GM12878 (cell line): ENCODE data around the gene MTHFD1. TPM values are rescaled to one million over a fixed set of nuclear protein-coding genes. Genes with fewer than 3 reads are reported as not detected.

ENCODE experiments used
- ATAC-seq: fragments of 200-7000 bp; cut with Tn5 transposase; 3 replicates; pipeline ENCODE4 v1.9.1; 2020; ENCODE audit warnings: mild to moderate bottlenecking, moderate library complexity
- BruUV-seq: library from RNA; stranded (reverse); fragments of 400-500 nt; replicated peaks from 2 replicates; lab custom pipeline; 2021; lab: Mats Ljungman, UMichigan
- CTCF ChIA-PET: fragments of 300-600 bp; sonication (Branson Sonifier 250); formaldehyde crosslinking; extraction: SDS; loops from one replicate; lab custom pipeline; 2021; ENCODE audit warnings: inconsistent platforms; lab: Yijun Ruan, JAX
- POLR2A ChIA-PET: fragments of 350-600 bp; formaldehyde crosslinking; extraction: SDS; loops from one replicate; lab custom pipeline; 2021; ENCODE audit warnings: inconsistent platforms; lab: Charles Lee
- RAD21 ChIA-PET: fragments of 300-600 bp; sonication (Branson Sonifier 250); formaldehyde crosslinking; loops from one replicate; lab custom pipeline; 2023; ENCODE audit warnings: antibody characterized with exemption; ENCODE audit not compliant: unreplicated experiment; lab: Charles Lee
- SMC1A ChIA-PET: fragments of 300-600 bp; sonication (Branson Sonifier 250); formaldehyde crosslinking; loops from one replicate; lab custom pipeline; 2023; ENCODE audit not compliant: unreplicated experiment, uncharacterized antibody; lab: Charles Lee
- DNase-seq: peaks from one replicate; pipeline ENCODE4 v3.0.0-alpha.2; 2011; ENCODE audit warnings: low read depth, low spot score
- FAIRE-seq: peaks from 3 replicates; lab custom pipeline; 2011; peaks lifted over from hg19 to GRCh38; lab: Jason Lieb, UNC
- H2AFZ ChIP-seq: 2 replicates; pipeline ENCODE4 v1.6.0; 2011; ENCODE audit warnings: low read depth, low read length, control low read depth; ENCODE audit not compliant: control insufficient read depth
- H3K27ac ChIP-seq: 2 replicates; pipeline ENCODE4 v1.5.1; 2011; ENCODE audit warnings: control low read depth; ENCODE audit not compliant: control insufficient read depth, insufficient read depth
- H3K27me3 ChIP-seq, 2 experiments: replicated peaks in 1 of 2; 2 replicates each; pipeline versions ENCODE4 v1.6.0 to v1.6.1; 2011; ENCODE audit warnings: low read length in 1 of 2; ENCODE audit not compliant: control insufficient read depth in 2 of 2, insufficient read depth in 2 of 2
- H3K36me3 ChIP-seq, 2 experiments: 2 replicates each; pipeline ENCODE4 v1.5.1; 2011; ENCODE audit warnings: low read length in 1 of 2; ENCODE audit not compliant: control insufficient read depth in 2 of 2, insufficient read depth in 2 of 2
- H3K4me1 ChIP-seq: 2 replicates; pipeline ENCODE4 v1.6.1; 2011; ENCODE audit warnings: mild to moderate bottlenecking, low read length, moderate library complexity, mixed read lengths; ENCODE audit not compliant: control insufficient read depth, insufficient read depth
- H3K4me2 ChIP-seq: 2 replicates; pipeline ENCODE4 v1.6.0; 2011; ENCODE audit warnings: control low read depth; ENCODE audit not compliant: control insufficient read depth, insufficient read depth
- H3K4me3 ChIP-seq: fragments of 200-600 bp; sonication (generic); 2 replicates; pipeline ENCODE4 v1.5.1; 2016
- H3K79me2 ChIP-seq: 2 replicates; pipeline ENCODE4 v1.6.0; 2011; ENCODE audit warnings: low read length; ENCODE audit not compliant: control insufficient read depth, insufficient read depth
- H3K9ac ChIP-seq: 2 replicates; pipeline ENCODE4 v1.8.0; 2011; ENCODE audit warnings: low read length, control low read depth, mixed read lengths; ENCODE audit not compliant: control insufficient read depth, insufficient read depth
- H3K9me3 ChIP-seq: replicated peaks from 3 replicates; pipeline ENCODE4 v1.5.1; 2011; ENCODE audit warnings: mild to moderate bottlenecking, low read length; ENCODE audit not compliant: control insufficient read depth, insufficient read depth
- H4K20me1 ChIP-seq: 2 replicates; pipeline ENCODE4 v1.6.0; 2011; ENCODE audit not compliant: control insufficient read depth, insufficient read depth
- ASH2L ChIP-seq: fragments of 300-600, 200-600 bp; sonication (generic); IDR thresholded peaks from 2 replicates; pipeline ENCODE4 v1.6.1; 2017; ENCODE audit warnings: low read depth, mild to moderate bottlenecking, borderline replicate concordance
- EZH2 ChIP-seq: IDR thresholded peaks from 2 replicates; pipeline ENCODE4 v1.6.1; 2012; ENCODE audit warnings: low read depth, mild to moderate bottlenecking, control low read depth, inconsistent platforms, low read length, borderline replicate concordance; ENCODE audit not compliant: control insufficient read depth
- GATAD2B ChIP-seq: fragments of 450-650 bp; conservative IDR thresholded peaks from 2 replicates; pipeline ENCODE4 v1.6.1; 2017; ENCODE audit warnings: low read depth, mild to moderate bottlenecking, moderate library complexity
- MXI1 ChIP-seq: fragments of 150-350 bp; IDR thresholded peaks from 2 replicates; pipeline ENCODE4 v1.6.1; 2011; ENCODE audit warnings: low read depth, mild to moderate bottlenecking, inconsistent platforms, low read length, improper control_type of control experiment
- MYC ChIP-seq: IDR thresholded peaks from 2 replicates; pipeline ENCODE4 v1.6.1; 2011; ENCODE audit warnings: mild to moderate bottlenecking, low read length, moderate library complexity, inconsistent platforms; ENCODE audit not compliant: insufficient read depth, insufficient replicate concordance, insufficient read length, severe bottlenecking
- NFXL1 ChIP-seq: fragments of 450-650 bp; IDR thresholded peaks from 2 replicates; pipeline ENCODE4 v1.6.1; 2017; ENCODE audit warnings: antibody characterized with exemption, mild to moderate bottlenecking, borderline replicate concordance
- NR2C2 ChIP-seq: IDR thresholded peaks from 2 replicates; pipeline ENCODE4 v1.6.1; 2011; ENCODE audit warnings: borderline replicate concordance, low read depth; ENCODE audit not compliant: control insufficient read depth, insufficient read length
- NR2F1 ChIP-seq: fragments of 450-650 bp; conservative IDR thresholded peaks from 2 replicates; pipeline ENCODE4 v1.6.1; 2017; ENCODE audit warnings: mild to moderate bottlenecking
- NRF1 ChIP-seq: conservative IDR thresholded peaks from 2 replicates; pipeline ENCODE4 v1.6.1; 2011; ENCODE audit warnings: mild to moderate bottlenecking, low read depth, low read length, improper control_type of control experiment
- POLR2AphosphoS5 ChIP-seq: IDR thresholded peaks from 2 replicates; pipeline ENCODE4 v1.6.1; 2011; ENCODE audit warnings: mild to moderate bottlenecking, low read length, inconsistent platforms
- POU2F2 ChIP-seq: IDR thresholded peaks from 3 replicates; pipeline ENCODE4 v1.6.1; 2011; ENCODE audit warnings: low read depth, mild to moderate bottlenecking, low read length, borderline replicate concordance
- RB1 ChIP-seq: fragments of 450-650 bp; formaldehyde crosslinking; IDR thresholded peaks from 2 replicates; pipeline ENCODE4 v1.6.1; 2017; ENCODE audit warnings: mild to moderate bottlenecking, borderline replicate concordance
- SMAD1 ChIP-seq: fragments of 450-650 bp; IDR thresholded peaks from 2 replicates; pipeline ENCODE4 v1.6.1; 2018; ENCODE audit warnings: mild to moderate bottlenecking, low read depth; ENCODE audit not compliant: partially characterized antibody
- SMARCA5 ChIP-seq: fragments of 450-650 bp; IDR thresholded peaks from 2 replicates; pipeline ENCODE4 v1.6.1; 2017; ENCODE audit warnings: mild to moderate bottlenecking
- SPI1 ChIP-seq: IDR thresholded peaks from 2 replicates; pipeline ENCODE4 v1.6.1; 2011; ENCODE audit warnings: low read depth, mild to moderate bottlenecking, low read length, moderate library complexity, borderline replicate concordance; ENCODE audit not compliant: insufficient read depth
- YY1 ChIP-seq: IDR thresholded peaks from 2 replicates; pipeline ENCODE4 v1.6.1; 2011; ENCODE audit warnings: low read depth, mild to moderate bottlenecking, low read length
- WGBS: methylation state at CpG from one replicate; pipeline ENCODE4 v1.1.6; 2016; ENCODE audit warnings: low lambda C conversion rate; ENCODE audit not compliant: insufficient replicate concordance, insufficient coverage; ENCODE audit errors: missing lambda C conversion rate; 5-methylcytosine and 5-hydroxymethylcytosine counted together
- in situ Hi-C: fragments of 300-500 bp; cut with MboI; formaldehyde crosslinking; loops from 9 replicates; pipeline ENCODE4 v1.14.3; 2018; ENCODE audit warnings: mixed read lengths
- intact Hi-C: fragments of 100-400 bp; cut with micrococcal nuclease; formaldehyde crosslinking; loops from one replicate; pipeline ENCODE4 v1.14.2; 2022; ENCODE audit not compliant: unreplicated experiment
- polyA plus RNA-seq, 11 experiments: library from polyadenylated mRNA; depleted of rRNA in 4 of 11; unstranded in 6 of 11; stranded (reverse) in 5 of 11; fragments of >200 nt; fragmentation: Nextera tagmentation in 4 of 11; fragmentation: Illumina TruSeq in 1 of 11; extraction: Ambion mirVana in 4 of 11; extraction: Trizol in 1 of 11; gene quantifications; 1 replicate in 1 of 11; 2 replicates in 10 of 11; pipeline versions ENCODE4 v1.2.1 to v1.2.3, GENCODE V29; 2011 to 2016; ENCODE audit warnings: inconsistent platforms in 2 of 11, missing spikeins in 2 of 11, low read depth in 1 of 11
- total RNA-seq, 4 experiments: library from RNA; depleted of rRNA in 3 of 4; stranded (reverse); fragments of >200 nt in 3 of 4; fragmentation: Illumina TruSeq in 1 of 4; extraction: Trizol in 1 of 4; gene quantifications; 2 replicates each; pipeline versions ENCODE4 v1.2.1 to v1.2.3, GENCODE V29; 2013 to 2021
- TF ChIP-seq, protein P1 (sequence below): fragments of 150-350 bp; IDR thresholded peaks from 2 replicates; pipeline ENCODE4 v1.6.1; 2016; ENCODE audit warnings: low read depth, low read length

Gene MTHFD1
- total and polyA plus RNA-seq, 10 of the 15 experiments (the other 5 are each of a cell fraction or from before 2014, with no cell fraction given): 99.3 to 310 (median 173) TPM

DNA sequence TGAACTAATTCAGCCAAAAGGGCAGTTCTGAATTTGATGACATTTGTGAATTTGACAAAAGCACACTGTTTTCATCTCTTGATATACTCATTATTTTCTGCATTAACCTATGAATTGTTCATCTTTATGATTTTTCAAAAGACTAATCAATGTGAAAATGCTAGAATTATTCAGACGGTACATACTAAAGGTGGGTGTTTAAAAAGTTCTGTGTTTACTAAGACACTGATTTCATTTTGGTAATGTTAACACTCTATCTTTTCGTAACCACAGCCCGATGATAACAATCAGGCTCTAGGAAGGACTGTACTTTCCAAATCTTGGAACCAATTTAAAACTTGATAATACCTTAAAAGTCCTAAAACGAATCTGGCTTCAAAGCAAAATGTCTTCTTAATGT lies 86.5 kb downstream of the MTHFD1 start:
- no peaks in the 10 kb centered on the region for H3K27me3 ChIP-seq
- intact Hi-C loops (no loop called here), in situ Hi-C loops (loop anchor here (5.0 kb wide), 1 partner anchor 132 kb away; no protein-coding TSS in a partner anchor)
- no TSS peak for BruUV-seq
- H3K4me1 ChIP-seq: peaks cover 8% of the 10 kb centered on the region
- ChIA-PET SMC1A (interaction anchor here (0.8 to 2.8 kb wide), 13 partner anchors 10 to 161 kb away, joined by 3 to 14 read pairs (median 4); no protein-coding TSS in a partner anchor), CTCF (interaction anchor here (0.6 to 9.8 kb wide), 5 partner anchors 12 to 130 kb away, joined by 3 to 244 read pairs (median 3); no protein-coding TSS in a partner anchor), POLR2A (interaction anchor here (1.1 to 1.2 kb wide), 2 partner anchors 30 to 38 kb away, joined by 3 to 7 read pairs; no protein-coding TSS in a partner anchor), RAD21 (interaction anchor here (1.0 to 1.2 kb wide), 3 partner anchors 11 to 35 kb away, joined by 3 to 11 read pairs (median 4); no protein-coding TSS in a partner anchor)
- no peaks in the 10 kb centered on the region for H3K9me3 ChIP-seq
- 83% methylated on average over 4 of the region's 4 CpGs for WGBS
- no peak overlapping the region for H3K4me2 ChIP-seq
- H3K79me2 ChIP-seq: no peaks in the 10 kb centered on the region; the same call in 1 of the 2 replicates
- H3K9ac ChIP-seq: no peak overlapping the region
- H3K4me3 ChIP-seq: no peak overlapping the region
- no peaks in the 10 kb centered on the region; a peak in 1 of 4 replicates for H3K36me3 ChIP-seq
- no peaks in the 10 kb centered on the region for H4K20me1 ChIP-seq
- H2AFZ ChIP-seq: no peak overlapping the region
- no peak overlapping the region for H3K27ac ChIP-seq
- DNase-seq (no peak), FAIRE-seq (no peak), ATAC-seq (no peak)
- no peak for TF ChIP-seq MYC
- no peak for TF ChIP-seq SMAD1
- TF ChIP-seq RB1: no peak
- no peak for TF ChIP-seq SPI1
- no peak for TF ChIP-seq NFXL1
- TF ChIP-seq YY1: no peak
- TF ChIP-seq NR2F1: no peak
- TF ChIP-seq, protein P1, sequence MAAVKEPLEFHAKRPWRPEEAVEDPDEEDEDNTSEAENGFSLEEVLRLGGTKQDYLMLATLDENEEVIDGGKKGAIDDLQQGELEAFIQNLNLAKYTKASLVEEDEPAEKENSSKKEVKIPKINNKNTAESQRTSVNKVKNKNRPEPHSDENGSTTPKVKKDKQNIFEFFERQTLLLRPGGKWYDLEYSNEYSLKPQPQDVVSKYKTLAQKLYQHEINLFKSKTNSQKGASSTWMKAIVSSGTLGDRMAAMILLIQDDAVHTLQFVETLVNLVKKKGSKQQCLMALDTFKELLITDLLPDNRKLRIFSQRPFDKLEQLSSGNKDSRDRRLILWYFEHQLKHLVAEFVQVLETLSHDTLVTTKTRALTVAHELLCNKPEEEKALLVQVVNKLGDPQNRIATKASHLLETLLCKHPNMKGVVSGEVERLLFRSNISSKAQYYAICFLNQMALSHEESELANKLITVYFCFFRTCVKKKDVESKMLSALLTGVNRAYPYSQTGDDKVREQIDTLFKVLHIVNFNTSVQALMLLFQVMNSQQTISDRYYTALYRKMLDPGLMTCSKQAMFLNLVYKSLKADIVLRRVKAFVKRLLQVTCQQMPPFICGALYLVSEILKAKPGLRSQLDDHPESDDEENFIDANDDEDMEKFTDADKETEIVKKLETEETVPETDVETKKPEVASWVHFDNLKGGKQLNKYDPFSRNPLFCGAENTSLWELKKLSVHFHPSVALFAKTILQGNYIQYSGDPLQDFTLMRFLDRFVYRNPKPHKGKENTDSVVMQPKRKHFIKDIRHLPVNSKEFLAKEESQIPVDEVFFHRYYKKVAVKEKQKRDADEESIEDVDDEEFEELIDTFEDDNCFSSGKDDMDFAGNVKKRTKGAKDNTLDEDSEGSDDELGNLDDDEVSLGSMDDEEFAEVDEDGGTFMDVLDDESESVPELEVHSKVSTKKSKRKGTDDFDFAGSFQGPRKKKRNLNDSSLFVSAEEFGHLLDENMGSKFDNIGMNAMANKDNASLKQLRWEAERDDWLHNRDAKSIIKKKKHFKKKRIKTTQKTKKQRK: no peak
- TF ChIP-seq ASH2L: no peak
- TF ChIP-seq NR2C2: no peak
- no peak for TF ChIP-seq POU2F2
- no peak for TF ChIP-seq POLR2AphosphoS5
- no peak for TF ChIP-seq NRF1
- no peak for TF ChIP-seq EZH2
- no peak for TF ChIP-seq SMARCA5
- no peak for TF ChIP-seq GATAD2B
- no peak for TF ChIP-seq MXI1
